Gastroesophageal sphincter (tissue), 4 donors: ENCODE data around the gene GNG12. TPM values are rescaled to one million over a fixed set of nuclear protein-coding genes. Genes with fewer than 3 reads are reported as not detected.
A peak's percentile ranks its signal among the peaks of the same experiment; 100 is the strongest.

ENCODE experiments used
- ATAC-seq: fragments of 150-250 bp; one replicate; pipeline ENCODE4 v1.9.1; 2016; ENCODE audit warnings: mild to moderate bottlenecking, moderate library complexity
- H3K27ac ChIP-seq, 4 donors: fragments of 200-600 bp; sonication (generic) in 3 of 4; 1 replicate in 3 of 4; 2 replicates in 1 of 4; pipeline ENCODE4 v1.5.1; 2016 to 2019
- H3K27me3 ChIP-seq: fragments of 200-600 bp; sonication (generic); one replicate; pipeline ENCODE4 v1.5.1; 2019
- H3K36me3 ChIP-seq, 2 donors: fragments of 200-600 bp; sonication (generic); one replicate each; pipeline ENCODE4 v1.5.1; 2019; ENCODE audit warnings: control low read depth in 1 of 2
- H3K4me1 ChIP-seq, 3 donors: fragments of 200-600 bp; sonication (generic); 1 replicate in 2 of 3; 2 replicates in 1 of 3; pipeline ENCODE4 v1.5.1; 2016 to 2019; ENCODE audit warnings: control low read depth in 2 of 3
- H3K4me3 ChIP-seq, 2 donors: fragments of 200-600 bp; sonication (generic); one replicate each; pipeline ENCODE4 v1.5.1; 2019; ENCODE audit warnings: mild to moderate bottlenecking in 1 of 2, moderate library complexity in 1 of 2
- H3K9me3 ChIP-seq, 3 donors: fragments of 200-600 bp; sonication (generic); one replicate each; pipeline ENCODE4 v1.5.1; 2017 to 2019; ENCODE audit warnings: control low read depth in 2 of 3
- EP300 ChIP-seq: sonication (generic); formaldehyde crosslinking; IDR thresholded peaks from one replicate; pipeline ENCODE4 v1.6.1; 2017; ENCODE audit warnings: antibody characterized with exemption, mild to moderate bottlenecking
- POLR2A ChIP-seq, 2 donors: fragments of 450-650 bp; IDR thresholded peaks; one replicate each; pipeline ENCODE4 v1.6.1; 2017; ENCODE audit warnings: antibody characterized with exemption in 2 of 2, mild to moderate bottlenecking in 2 of 2, moderate library complexity in 1 of 2
- POLR2AphosphoS5 ChIP-seq: sonication (generic); formaldehyde crosslinking; IDR thresholded peaks from one replicate; pipeline ENCODE4 v1.6.1; 2017; ENCODE audit warnings: antibody characterized with exemption
- WGBS, 2 donors: methylation state at CpG; one replicate each; pipeline ENCODE4 v1.1.5; 2018; ENCODE audit warnings: low coverage in 1 of 2; 5-methylcytosine and 5-hydroxymethylcytosine counted together
- total RNA-seq, 4 donors: library from RNA; depleted of rRNA; stranded (reverse); fragments of >200 nt; gene quantifications; one replicate each; pipeline ENCODE4 v1.1.0, GENCODE V29; 2016
- TF ChIP-seq, protein P1 (sequence below), 4 experiments: fragments of 200-600 bp in 2 of 4; fragments of 450-650 bp in 2 of 4; sonication (generic) in 1 of 4; IDR thresholded peaks; one replicate each; pipeline ENCODE4 v1.5.1; 2017 to 2019; ENCODE audit warnings: antibody characterized with exemption in 4 of 4, mild to moderate bottlenecking in 2 of 4, moderate library complexity in 2 of 4

The GNG12 gene
- 100 to 1,000 TPM; 135 to 175 (median 149) TPM for total RNA-seq

- Histone ChIP-seq H3K36me3 (no peaks in the 10 kb centered on the region), H3K9me3 (no peaks in the 10 kb centered on the region), H3K4me3 (peak within 1 kb of the TSS; percentile 75 to 91), H3K27ac (peak within 1 kb of the TSS; percentile 76 to 97 (median 94)), H3K4me1 (peaks cover 0 to 51% (median under 1%) of the 10 kb centered on the region in 3 donors), H3K27me3 (no peaks in the 10 kb centered on the region)
- 1% methylated on average over 27 of the region's 94 CpGs; no CpG with 5 or more reads in 1 of the 2 donors for WGBS, 2 donors
- peak; percentile 91 for ATAC-seq
- TF ChIP-seq, protein P1, sequence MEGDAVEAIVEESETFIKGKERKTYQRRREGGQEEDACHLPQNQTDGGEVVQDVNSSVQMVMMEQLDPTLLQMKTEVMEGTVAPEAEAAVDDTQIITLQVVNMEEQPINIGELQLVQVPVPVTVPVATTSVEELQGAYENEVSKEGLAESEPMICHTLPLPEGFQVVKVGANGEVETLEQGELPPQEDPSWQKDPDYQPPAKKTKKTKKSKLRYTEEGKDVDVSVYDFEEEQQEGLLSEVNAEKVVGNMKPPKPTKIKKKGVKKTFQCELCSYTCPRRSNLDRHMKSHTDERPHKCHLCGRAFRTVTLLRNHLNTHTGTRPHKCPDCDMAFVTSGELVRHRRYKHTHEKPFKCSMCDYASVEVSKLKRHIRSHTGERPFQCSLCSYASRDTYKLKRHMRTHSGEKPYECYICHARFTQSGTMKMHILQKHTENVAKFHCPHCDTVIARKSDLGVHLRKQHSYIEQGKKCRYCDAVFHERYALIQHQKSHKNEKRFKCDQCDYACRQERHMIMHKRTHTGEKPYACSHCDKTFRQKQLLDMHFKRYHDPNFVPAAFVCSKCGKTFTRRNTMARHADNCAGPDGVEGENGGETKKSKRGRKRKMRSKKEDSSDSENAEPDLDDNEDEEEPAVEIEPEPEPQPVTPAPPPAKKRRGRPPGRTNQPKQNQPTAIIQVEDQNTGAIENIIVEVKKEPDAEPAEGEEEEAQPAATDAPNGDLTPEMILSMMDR (IDR thresholded peaks at IDR 0.05): peak in 1 of 4 experiments; percentile 12
- TF ChIP-seq POLR2A (IDR thresholded peaks at IDR 0.05) (peak; percentile 58 to 65), POLR2AphosphoS5 (peak; percentile 56), EP300 (no peak)
Measured at GRCh38 chr1:67832737-67833601, at the start of gene GNG12. TSS of gene GNG12 (minus strand) at chr1:67833467. CDS start at chr1:67707686, 125,781 bp downstream.

DNA sequence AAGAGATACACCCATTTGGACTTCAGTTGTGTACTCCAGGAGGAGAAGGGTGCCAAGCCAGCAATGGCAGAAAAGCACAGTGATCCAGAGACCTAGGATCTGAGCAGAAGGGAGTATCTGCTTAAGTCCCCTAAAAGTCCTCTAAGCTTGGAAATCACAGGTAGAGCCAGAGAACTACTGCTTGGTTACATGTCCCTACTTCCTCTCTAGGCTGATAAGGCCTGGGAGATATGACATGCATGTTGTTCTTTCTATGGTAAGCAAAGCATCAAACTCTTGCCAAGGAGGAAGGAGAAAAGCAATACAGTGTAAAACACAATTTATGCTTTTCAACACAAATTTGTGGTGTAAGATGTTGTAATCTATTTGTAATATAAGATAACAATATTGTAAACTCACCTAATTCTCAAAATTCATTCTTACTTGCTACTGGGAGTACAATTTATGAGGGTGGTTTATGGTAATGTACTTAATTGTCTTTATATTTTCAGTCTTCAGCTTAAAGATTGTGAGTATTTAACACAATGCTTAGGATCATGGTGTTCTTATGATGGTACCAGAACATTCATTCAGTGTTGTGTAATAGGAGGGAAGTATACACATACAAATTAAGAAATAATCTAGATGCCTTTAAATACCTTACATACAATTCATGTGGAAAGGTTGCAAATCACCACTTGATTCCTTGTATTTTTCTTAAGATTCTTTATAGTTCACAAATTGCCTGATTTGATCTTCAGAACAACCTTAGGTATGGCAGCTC is 49.1 kb upstream of the GNG12 start:
- no peaks in the 10 kb centered on the region for H3K27me3 ChIP-seq
- H3K36me3 ChIP-seq: no peaks in the 10 kb centered on the region
- TF ChIP-seq POLR2A (IDR thresholded peaks at IDR 0.05) (no peak), POLR2AphosphoS5 (no peak), EP300 (no peak)
- TF ChIP-seq, protein P1 (IDR thresholded peaks at IDR 0.05): no peak
- no peak for ATAC-seq
- no peaks in the 10 kb centered on the region for H3K9me3 ChIP-seq
- H3K27ac ChIP-seq: no peak overlapping the region
- H3K4me3 ChIP-seq: no peak overlapping the region
- H3K4me1 ChIP-seq: peaks cover 0 to 9% (median 0%) of the 10 kb centered on the region in 3 donors

GRCh38 chr1:67880056-67880601 is 46.9 kb upstream of the GNG12 start:
- TF ChIP-seq, protein P1 (IDR thresholded peaks at IDR 0.05): no peak
- TF ChIP-seq POLR2A (IDR thresholded peaks at IDR 0.05) (no peak), POLR2AphosphoS5 (no peak), EP300 (no peak)
- H3K4me3 ChIP-seq: no peak overlapping the region
- ATAC-seq: no peak
- peaks cover 0 to 9% (median 0%) of the 10 kb centered on the region in 3 donors for H3K4me1 ChIP-seq
- no peaks in the 10 kb centered on the region for H3K36me3 ChIP-seq
- H3K9me3 ChIP-seq: no peaks in the 10 kb centered on the region
- H3K27me3 ChIP-seq: no peaks in the 10 kb centered on the region
- H3K27ac ChIP-seq: no peak overlapping the region
- 18 to 32% methylated on average over 3 of the region's 3 CpGs for WGBS, 2 donors

DNA sequence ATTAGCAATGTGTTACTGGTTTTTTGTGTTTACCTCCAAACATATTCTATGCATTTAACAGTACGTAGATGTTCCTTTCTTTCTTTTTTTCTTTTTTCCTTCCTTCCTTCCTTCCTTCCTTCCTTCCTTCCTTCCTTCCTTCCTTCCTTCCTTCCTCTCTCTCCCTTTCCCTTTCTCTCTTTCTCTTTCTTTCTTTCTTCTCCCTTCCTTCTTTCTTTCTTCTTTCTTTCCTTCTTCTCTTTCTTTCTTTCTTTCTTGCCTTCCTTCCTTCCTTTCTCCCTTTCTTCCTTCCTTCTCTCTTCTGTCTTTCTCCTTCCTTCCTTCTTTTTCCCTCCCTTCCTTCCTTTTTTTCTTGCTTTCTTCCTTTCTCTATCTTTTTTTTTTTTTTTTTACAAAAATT is 46.2 kb upstream of the GNG12 start:
- H3K4me1 ChIP-seq: peaks cover 0 to 9% (median 0%) of the 10 kb centered on the region in 3 donors
- ATAC-seq: no peak
- no peaks in the 10 kb centered on the region for H3K9me3 ChIP-seq
- WGBS, 2 donors: 67 to 71% methylated on average over 1 of the region's 1 CpG
- TF ChIP-seq EP300 (no peak), POLR2AphosphoS5 (no peak), POLR2A (IDR thresholded peaks at IDR 0.05) (no peak)
- TF ChIP-seq, protein P1 (IDR thresholded peaks at IDR 0.05): no peak
- H3K27me3 ChIP-seq: no peaks in the 10 kb centered on the region
- H3K4me3 ChIP-seq: no peak overlapping the region
- H3K36me3 ChIP-seq: no peaks in the 10 kb centered on the region
- H3K27ac ChIP-seq: no peak overlapping the region
